OCI-LY1 (cell line): ENCODE measurements around the gene FAM168A.

Experiments used
- EZH2 ChIP-seq: fragments of 200-600 bp; sonication (generic), shearing (Covaris generic); IDR thresholded peaks from 2 replicates; pipeline ENCODE4 v1.8.0; 2017; ENCODE audit warnings: borderline replicate concordance, mixed run types, mild to moderate bottlenecking, antibody characterized with exemption, low read length, moderate library complexity, mixed read lengths
- TF ChIP-seq, protein P1 (sequence below): fragments of 200-600 bp; sonication (generic), shearing (Covaris generic); IDR thresholded peaks from 2 replicates; pipeline ENCODE4 v1.5.1; 2017; ENCODE audit warnings: mild to moderate bottlenecking, antibody characterized with exemption, low read length, moderate library complexity, mixed read lengths

DNA sequence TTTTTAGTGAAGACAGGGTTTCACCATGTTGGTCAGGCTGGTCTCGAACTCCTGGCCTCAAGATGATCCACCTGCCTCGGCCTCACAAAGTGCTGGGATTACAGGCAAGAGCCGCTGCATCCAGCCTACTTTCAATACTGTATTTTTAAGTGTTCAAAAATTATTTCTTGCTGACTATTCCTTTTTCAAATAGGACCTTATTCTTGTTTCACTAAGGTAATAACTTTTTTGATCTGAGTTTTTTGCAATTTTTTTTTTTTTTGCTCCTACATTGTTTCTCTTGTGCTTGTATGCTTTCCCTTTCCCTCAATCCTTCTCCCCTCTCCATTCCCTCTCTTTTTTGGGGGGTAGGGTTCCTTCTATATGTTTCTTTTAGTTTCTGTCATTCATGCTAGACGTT, 73.1 kb downstream of the FAM168A start:
- TF ChIP-seq, protein P1, sequence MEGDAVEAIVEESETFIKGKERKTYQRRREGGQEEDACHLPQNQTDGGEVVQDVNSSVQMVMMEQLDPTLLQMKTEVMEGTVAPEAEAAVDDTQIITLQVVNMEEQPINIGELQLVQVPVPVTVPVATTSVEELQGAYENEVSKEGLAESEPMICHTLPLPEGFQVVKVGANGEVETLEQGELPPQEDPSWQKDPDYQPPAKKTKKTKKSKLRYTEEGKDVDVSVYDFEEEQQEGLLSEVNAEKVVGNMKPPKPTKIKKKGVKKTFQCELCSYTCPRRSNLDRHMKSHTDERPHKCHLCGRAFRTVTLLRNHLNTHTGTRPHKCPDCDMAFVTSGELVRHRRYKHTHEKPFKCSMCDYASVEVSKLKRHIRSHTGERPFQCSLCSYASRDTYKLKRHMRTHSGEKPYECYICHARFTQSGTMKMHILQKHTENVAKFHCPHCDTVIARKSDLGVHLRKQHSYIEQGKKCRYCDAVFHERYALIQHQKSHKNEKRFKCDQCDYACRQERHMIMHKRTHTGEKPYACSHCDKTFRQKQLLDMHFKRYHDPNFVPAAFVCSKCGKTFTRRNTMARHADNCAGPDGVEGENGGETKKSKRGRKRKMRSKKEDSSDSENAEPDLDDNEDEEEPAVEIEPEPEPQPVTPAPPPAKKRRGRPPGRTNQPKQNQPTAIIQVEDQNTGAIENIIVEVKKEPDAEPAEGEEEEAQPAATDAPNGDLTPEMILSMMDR = no peak
- TF ChIP-seq EZH2 = no peak
